Activated CD8-positive, alpha-beta T cell treated with anti-CD3 and anti-CD28 coated beads, Interleukin-2, amount 10 ng/mL, durations not matched to agents 7 days and 5 days (primary cell): ENCODE data around the gene SSH3. TPM values are rescaled to one million over a fixed set of nuclear protein-coding genes. Genes with fewer than 3 reads are reported as not detected.

Experiments
- ATAC-seq: fragments of 150-1000 bp; cut with Tn5 transposase; one replicate; pipeline ENCODE4 v1.10.0; 2021; ENCODE audit warnings: moderate library complexity
- CTCF ChIA-PET: fragments of 350-600 bp; sonication (Branson Sonifier 250); formaldehyde crosslinking; loops from one replicate; lab custom pipeline; 2021; ENCODE audit warnings: antibody characterized with exemption; lab: Charles Lee
- POLR2A ChIA-PET: fragments of 350-600 bp; sonication (Branson Sonifier 250); formaldehyde crosslinking; loops from one replicate; lab custom pipeline; 2021; ENCODE audit warnings: antibody characterized with exemption; lab: Charles Lee
- DNase-seq: peaks from one replicate; pipeline ENCODE4 v3.0.0-alpha.2; 2020
- H3K27ac Mint-ChIP-seq: one replicate; pipeline ENCODE4 v1.8.0; 2021; ENCODE audit warnings: mild to moderate bottlenecking, mixed read lengths
- H3K27me3 Mint-ChIP-seq: one replicate; pipeline ENCODE4 v1.8.0; 2021; ENCODE audit warnings: low read depth, mixed read lengths
- H3K36me3 Mint-ChIP-seq: one replicate; pipeline ENCODE4 v1.8.0; 2021; ENCODE audit warnings: low read depth, mixed read lengths
- H3K4me1 Mint-ChIP-seq: one replicate; pipeline ENCODE4 v1.8.0; 2021; ENCODE audit warnings: low read depth, mixed read lengths
- H3K4me3 Mint-ChIP-seq: one replicate; pipeline ENCODE4 v1.8.0; 2021; ENCODE audit warnings: mild to moderate bottlenecking, mixed read lengths
- H3K9me3 Mint-ChIP-seq: one replicate; pipeline ENCODE4 v1.8.0; 2022; ENCODE audit warnings: mixed read lengths; ENCODE audit not compliant: insufficient read depth
- total RNA-seq, 2 experiments: library from RNA; stranded (reverse); gene quantifications; one replicate each; pipeline ENCODE4 v1.2.3, GENCODE V29; 2021

The SSH3 gene
- total RNA-seq, 2 experiments from 2014 or later, result 12.0 to 13.0 TPM

GRCh38 chr11:67261946-67262681 lies 41.2 kb upstream of the SSH3 start:
- Mint-ChIP-seq H3K4me1 (peaks cover 60% of the 10 kb centered on the region), H3K36me3 (peaks cover 7% of the 10 kb centered on the region), H3K4me3 (peak overlapping the region; percentile 51), H3K27me3 (no peaks in the 10 kb centered on the region), H3K27ac (peak overlapping the region; percentile 85), H3K9me3 (no peaks in the 10 kb centered on the region)
- ATAC-seq (no peak), DNase-seq (no peak)
- ChIA-PET POLR2A (interaction anchor here (1.1 to 3.2 kb wide), 11 partner anchors 9 to 139 kb away, joined by 3 to 27 read pairs (median 6); partner anchors contain the start of genes ANKRD13D, POLD4 and PPP1CA), CTCF (interaction anchor here (0.6 to 4.9 kb wide), 42 partner anchors 9 to 182 kb away, joined by 3 to 116 read pairs (median 5); partner anchors contain the start of genes ANKRD13D, CLCF1, KDM2A and POLD4)

DNA sequence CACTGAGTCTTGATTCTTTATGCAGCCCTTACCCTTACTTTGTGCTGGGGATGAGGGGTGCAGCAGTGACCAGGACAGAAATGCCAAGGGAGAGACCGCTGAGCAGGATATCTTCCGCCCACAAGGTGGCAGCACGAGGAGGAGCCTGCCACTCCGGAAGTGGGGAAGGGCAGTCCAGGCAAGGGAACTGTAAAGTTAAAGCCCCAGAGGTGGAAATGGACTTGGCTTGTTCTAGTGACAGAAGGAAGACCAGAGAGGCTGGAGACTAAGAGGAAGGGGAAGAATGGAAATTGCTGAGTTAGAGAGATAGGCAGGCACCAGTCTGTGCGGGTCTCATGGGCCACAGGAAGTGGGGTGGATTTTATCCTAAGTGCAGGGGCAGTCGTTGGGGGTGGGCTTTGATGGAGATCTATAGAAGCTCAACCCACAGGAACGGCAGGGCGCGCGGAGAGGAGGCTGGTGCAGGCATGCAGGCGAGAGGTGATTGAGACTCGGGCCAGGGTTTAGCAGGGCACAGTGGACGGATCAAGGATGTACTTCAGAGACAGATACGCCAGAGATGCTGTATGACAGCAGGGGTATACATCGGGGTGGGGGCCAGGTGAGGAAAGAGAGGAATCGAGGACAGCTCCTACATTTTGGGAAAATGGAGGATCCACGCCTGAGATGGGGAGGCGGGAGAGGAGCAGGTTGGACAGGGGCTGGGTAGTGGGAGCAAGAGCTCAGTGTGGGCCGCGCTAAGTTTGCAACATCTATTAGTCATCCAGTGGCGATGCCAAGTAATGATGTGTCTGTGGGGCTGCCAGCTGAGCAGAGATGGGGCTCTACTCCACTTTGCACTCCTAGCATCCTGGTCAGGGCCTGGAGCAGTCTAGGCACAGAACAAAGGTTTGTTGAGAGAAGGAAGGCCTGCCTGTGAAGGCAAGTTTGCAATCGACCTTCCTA lies 40.3 kb upstream of the SSH3 start:
- CTCF ChIA-PET, result interaction anchor here (0.6 to 4.9 kb wide), 43 partner anchors 9 to 182 kb away, joined by 3 to 116 read pairs (median 5); partner anchors contain the start of genes ANKRD13D, CLCF1, KDM2A and POLD4
- H3K4me1 Mint-ChIP-seq, result peaks cover 61% of the 10 kb centered on the region
- peak overlapping the region; percentile 51 for H3K4me3 Mint-ChIP-seq
- H3K9me3 Mint-ChIP-seq, result no peaks in the 10 kb centered on the region
- H3K27me3 Mint-ChIP-seq, result no peaks in the 10 kb centered on the region
- POLR2A ChIA-PET, result interaction anchor here (1.2 to 3.2 kb wide), 12 partner anchors 10 to 139 kb away, joined by 3 to 27 read pairs (median 5); partner anchors contain the start of genes ANKRD13D, POLD4 and PPP1CA
- H3K27ac Mint-ChIP-seq, result peak overlapping the region; percentile 85
- DNase-seq, result peak; percentile 84
- ATAC-seq, result peak; percentile 49
- H3K36me3 Mint-ChIP-seq, result peaks cover 13% of the 10 kb centered on the region

DNA sequence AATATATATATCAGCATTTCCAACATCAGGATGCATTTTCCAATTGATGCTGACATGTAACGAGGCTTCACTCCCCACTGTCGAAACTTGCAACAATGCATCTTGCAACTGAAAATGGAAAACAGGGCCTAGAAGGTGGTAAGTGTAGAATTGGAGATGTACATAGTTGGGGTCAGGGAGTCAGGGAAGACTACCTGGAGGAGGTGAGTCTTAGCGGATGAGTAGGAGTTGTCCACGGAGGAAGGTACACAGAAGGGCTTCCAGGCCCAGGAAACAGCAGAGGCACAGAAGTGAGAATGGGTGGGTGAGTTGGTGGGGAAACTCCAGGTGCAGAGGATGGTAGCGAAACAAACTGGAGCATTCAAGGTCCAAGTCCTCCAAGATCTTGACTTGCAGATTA lies 39.1 kb upstream of the SSH3 start:
- Mint-ChIP-seq H3K4me3 (peak overlapping the region; percentile 52), H3K27me3 (no peaks in the 10 kb centered on the region), H3K9me3 (no peaks in the 10 kb centered on the region), H3K27ac (peak overlapping the region; percentile 66), H3K36me3 (peaks cover 26% of the 10 kb centered on the region), H3K4me1 (peaks cover 68% of the 10 kb centered on the region)
- POLR2A ChIA-PET, result interaction anchor here (1.4 to 3.2 kb wide), 5 partner anchors 10 to 89 kb away, joined by 4 to 23 read pairs (median 5); partner anchors contain the start of genes ANKRD13D and POLD4
- CTCF ChIA-PET, result interaction anchor here (0.7 to 4.9 kb wide), 11 partner anchors 11 to 118 kb away, joined by 3 to 116 read pairs (median 9); partner anchors contain the start of genes ANKRD13D and POLD4
- ATAC-seq (no peak), DNase-seq (no peak)

DNA sequence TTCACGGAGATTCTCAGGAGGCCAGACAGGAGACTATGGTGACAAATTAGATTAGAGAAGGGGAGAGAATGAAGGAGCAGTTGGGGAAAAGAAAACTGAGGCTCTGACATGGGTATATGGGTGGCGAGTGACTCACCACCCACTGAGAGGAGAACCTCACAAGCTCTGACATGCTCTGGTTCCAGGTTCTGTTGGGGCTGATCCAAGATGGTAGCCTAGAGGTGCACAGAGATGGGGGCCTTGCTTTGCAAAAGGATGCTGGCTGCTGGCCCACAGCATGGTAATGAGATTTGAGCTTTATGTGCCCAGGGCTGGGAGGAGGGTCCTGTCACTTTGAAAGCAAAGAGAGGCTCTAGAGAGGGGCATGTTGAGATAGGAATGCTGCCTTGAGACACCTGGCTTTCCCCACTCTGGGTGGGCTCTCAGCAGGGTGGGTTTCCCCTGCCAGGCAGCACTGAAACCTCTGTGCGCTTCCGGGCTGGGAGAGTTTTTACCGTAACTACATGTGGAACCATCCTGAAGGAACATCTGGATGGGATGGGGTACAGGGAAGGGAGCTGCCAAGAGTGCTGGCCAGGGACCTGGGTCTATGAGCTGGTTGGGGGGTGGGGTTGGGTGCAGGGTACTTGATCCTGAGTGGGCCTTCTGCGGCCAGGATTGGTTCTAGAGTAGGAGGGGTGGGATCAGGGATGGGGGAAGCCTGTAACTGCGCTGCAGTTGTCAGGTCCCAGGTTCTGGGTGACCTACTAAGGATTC lies 38.3 kb upstream of the SSH3 start:
- Mint-ChIP-seq H3K27me3 (no peaks in the 10 kb centered on the region), H3K9me3 (no peaks in the 10 kb centered on the region), H3K4me3 (peak overlapping the region; percentile 52), H3K27ac (peak overlapping the region; percentile 73), H3K4me1 (peaks cover 66% of the 10 kb centered on the region), H3K36me3 (peaks cover 31% of the 10 kb centered on the region)
- ATAC-seq, result no peak
- CTCF ChIA-PET, result interaction anchor here (0.7 to 4.9 kb wide), 10 partner anchors 12 to 117 kb away, joined by 3 to 116 read pairs (median 22); partner anchors contain the start of genes ANKRD13D and POLD4
- DNase-seq, result no peak
- POLR2A ChIA-PET, result interaction anchor here (0.7 to 1.7 kb wide), 6 partner anchors 10 to 174 kb away, joined by 3 to 8 read pairs (median 4); partner anchors contain the start of gene POLD4

DNA sequence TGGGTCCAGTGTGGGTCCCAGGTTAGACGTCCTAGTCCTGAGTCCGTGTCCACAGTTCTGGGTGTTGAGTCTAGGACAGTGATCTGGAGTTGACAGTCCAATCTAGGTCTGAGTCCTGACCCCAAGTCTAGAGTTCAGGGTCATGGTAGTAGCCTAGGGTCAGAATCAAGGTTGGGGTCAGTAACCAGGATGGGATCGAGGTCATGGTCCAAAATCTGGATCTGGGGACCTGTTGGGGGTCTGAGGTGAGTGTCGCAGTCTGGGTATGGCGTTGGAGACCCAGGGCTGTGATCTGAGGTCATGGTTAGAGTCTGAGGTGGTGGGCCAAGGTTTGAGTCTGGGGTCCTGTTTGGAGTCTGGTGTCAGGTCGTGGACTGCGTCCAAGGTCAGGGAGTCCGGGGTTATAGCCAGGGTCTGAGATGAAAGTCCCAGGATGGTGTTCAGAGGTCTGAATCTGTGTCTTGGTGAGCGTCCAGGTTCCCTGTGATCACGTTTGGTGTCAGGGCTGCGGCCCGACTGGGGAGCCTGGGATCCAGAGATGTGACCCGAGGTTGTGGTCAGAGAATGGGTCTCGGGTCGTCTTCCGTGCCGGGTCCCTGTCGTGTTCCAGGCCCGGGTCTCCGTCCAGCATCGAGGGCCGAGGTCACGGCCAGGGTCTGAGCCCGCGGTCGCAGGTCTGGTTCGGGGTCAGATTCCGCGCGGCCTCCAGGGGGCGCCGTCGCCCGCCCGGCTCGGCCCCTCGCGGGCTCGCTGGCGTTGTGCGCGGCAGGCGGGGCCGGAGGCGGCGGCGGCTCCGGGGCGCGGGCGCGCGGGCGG lies 37.5 kb upstream of the SSH3 start:
- Mint-ChIP-seq H3K9me3 (no peaks in the 10 kb centered on the region), H3K27ac (peak overlapping the region; percentile 73), H3K36me3 (peaks cover 39% of the 10 kb centered on the region), H3K4me1 (peaks cover 71% of the 10 kb centered on the region), H3K4me3 (peak overlapping the region; percentile 77), H3K27me3 (no peaks in the 10 kb centered on the region)
- ChIA-PET CTCF (interaction anchor here (1.0 to 7.4 kb wide), 9 partner anchors 13 to 116 kb away, joined by 3 to 116 read pairs (median 50); partner anchors contain the start of genes ANKRD13D and POLD4), POLR2A (interaction anchor here (0.7 to 8.1 kb wide), 5 partner anchors 11 to 173 kb away, joined by 3 to 201 read pairs (median 8); partner anchors contain the start of gene ANKRD13D)
- DNase-seq (peak; percentile 79), ATAC-seq (peak; percentile 46)

- DNase-seq, result peak; percentile 57
- no peaks in the 10 kb centered on the region for H3K9me3 Mint-ChIP-seq
- peaks cover 74% of the 10 kb centered on the region for H3K4me1 Mint-ChIP-seq
- ChIA-PET POLR2A (interaction anchor here (0.6 to 8.1 kb wide), 7 partner anchors 10 to 86 kb away, joined by 3 to 201 read pairs (median 16); partner anchors contain the start of genes ANKRD13D and POLD4), CTCF (interaction anchor here (0.9 to 7.4 kb wide), 10 partner anchors 10 to 143 kb away, joined by 3 to 60 read pairs (median 6); partner anchors contain the start of gene ANKRD13D)
- peak within 1 kb of the TSS; percentile 99 for H3K27ac Mint-ChIP-seq
- ATAC-seq, result peak; percentile 21
- H3K27me3 Mint-ChIP-seq, result no peaks in the 10 kb centered on the region
- H3K4me3 Mint-ChIP-seq, result peak within 1 kb of the TSS; percentile 98
- H3K36me3 Mint-ChIP-seq, result peaks cover 47% of the 10 kb centered on the region
These were observed 36.7 kb upstream of the SSH3 start, which contains the start of gene GRK2 for GRCh38 chr11:67266449-67267187. Gene GRK2 (plus strand): TSS chr11:67266473. CDS start chr11:67266700, 227 bp downstream.

DNA sequence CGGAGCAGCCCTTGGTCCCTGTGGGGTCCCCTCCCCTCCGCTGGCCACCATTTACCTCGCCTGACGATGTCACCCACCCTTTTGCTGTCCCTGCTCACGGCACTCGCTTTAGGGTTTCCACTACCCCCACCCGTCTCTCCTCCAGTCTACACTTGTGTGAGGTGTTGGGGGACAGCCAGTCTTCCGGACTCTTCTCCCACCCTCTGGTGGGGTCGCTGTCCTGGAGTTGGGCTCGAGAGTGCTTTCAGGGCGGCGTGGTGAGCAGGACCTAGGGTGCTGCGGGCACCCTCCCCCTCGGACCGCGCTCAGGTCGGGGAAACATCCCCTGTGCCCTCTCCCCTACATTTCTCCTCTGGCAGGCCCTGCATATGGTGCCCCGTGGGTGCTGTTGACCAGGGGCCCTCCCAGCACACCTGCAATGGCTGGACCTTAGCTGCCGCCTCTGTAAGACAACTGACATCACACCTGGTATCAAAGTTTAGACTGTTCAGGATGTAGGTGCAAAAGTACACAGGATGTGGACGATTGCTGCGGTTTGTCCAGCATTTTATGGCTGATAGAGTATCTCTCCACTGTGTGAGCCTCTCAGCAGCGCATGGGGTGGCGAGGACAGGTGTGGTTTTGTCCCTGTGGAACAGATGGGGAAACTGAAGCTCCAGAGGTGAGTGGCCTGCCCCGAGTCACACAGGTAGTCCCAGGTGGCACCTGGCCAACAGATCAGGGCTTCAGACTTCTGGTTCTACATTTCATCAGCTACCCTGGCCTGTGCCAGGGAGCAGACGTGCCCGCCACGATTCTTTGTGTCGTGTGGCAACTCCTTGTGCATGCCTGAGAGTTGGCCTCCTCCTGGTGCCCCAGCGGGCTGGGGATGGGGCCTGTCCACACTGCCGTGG lies 35.9 kb upstream of the SSH3 start:
- peak; percentile 71 for DNase-seq
- peak; percentile 0 for ATAC-seq
- POLR2A ChIA-PET, result interaction anchor here (0.6 to 8.1 kb wide), 13 partner anchors 9 to 144 kb away, joined by 3 to 201 read pairs (median 5); partner anchors contain the start of genes ANKRD13D and POLD4

More for the DNA sequence above, 35.9 kb upstream of the SSH3 start:
- Mint-ChIP-seq H3K4me1 (peaks cover 75% of the 10 kb centered on the region), H3K4me3 (peak overlapping the region; percentile 98), H3K27ac (peak overlapping the region; percentile 99), H3K36me3 (peaks cover 55% of the 10 kb centered on the region), H3K9me3 (no peaks in the 10 kb centered on the region), H3K27me3 (no peaks in the 10 kb centered on the region)
- CTCF ChIA-PET, result interaction anchor here (0.7 to 7.4 kb wide), 20 partner anchors 10 to 142 kb away, joined by 3 to 60 read pairs (median 4); partner anchors contain the start of genes ANKRD13D and PPP1CA
